HG03135 (cell line): Measurements from ENCODE around the gene DCUN1D2.
"Not testable (repeated sequence)": the region's sequence is repeated elsewhere in the genome, so short reads cannot be mapped to it uniquely, and the experiment has no call there.

Experiments used
- ATAC-seq: cut with Tn5 transposase; IDR thresholded peaks from one replicate; pipeline ENCODE4 v1.9.1; 2021; ENCODE audit warnings: mild to moderate bottlenecking, moderate library complexity; ENCODE audit not compliant: unreplicated experiment

The DCUN1D2 gene

DNA sequence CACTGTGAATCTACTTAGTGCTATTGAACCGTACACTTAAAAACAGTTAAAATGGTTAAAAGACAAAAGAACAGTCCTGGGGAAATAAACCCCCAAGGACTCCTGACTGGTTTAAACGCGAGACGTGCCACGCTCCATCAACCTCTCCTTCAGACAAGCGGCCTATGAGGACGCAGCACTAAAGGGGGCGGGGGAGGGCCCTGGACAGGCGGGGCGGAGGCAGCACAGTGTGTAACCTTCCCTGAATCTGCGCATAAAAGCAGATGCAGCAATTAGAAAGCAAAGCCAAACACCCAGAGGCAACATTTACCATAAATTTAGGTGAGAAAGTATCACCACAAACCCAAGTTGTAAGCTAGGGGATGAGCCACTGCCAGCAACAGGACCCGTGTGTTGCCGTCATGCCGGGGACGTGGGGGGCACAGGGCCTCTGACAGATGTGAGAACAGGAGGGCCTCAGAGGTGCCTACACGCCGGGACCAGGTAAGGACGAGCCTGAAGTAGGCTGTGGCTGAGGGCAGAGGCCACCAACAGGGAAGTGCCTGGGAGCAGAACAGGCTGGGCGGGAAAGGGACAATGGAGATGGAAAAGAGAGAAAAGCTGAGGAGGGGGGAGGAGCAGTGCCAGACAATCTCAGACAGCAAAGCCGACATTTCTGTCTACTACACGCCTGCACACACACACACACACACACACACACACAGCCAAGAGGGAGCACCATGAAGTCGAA is 21.9 kb downstream of the DCUN1D2 start:
- ATAC-seq = no peak

DNA sequence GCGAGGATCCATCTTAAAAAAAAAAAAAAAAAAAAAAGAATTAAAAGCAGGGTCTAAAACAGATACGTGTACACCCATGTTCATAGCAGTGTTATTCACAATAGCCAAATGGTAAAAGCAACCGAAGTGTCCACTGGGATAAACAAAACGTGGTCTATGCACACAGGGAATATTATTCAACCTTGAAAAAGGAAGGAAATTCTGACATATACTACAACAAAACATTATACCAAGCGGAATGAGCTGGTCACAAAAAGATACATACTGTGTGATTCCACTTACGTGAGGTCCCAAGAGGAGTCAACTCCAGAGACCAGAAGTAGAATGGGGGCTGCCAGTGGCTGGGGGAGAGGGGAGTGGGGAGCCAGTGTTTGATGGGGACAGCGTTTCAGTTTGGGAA is 22.5 kb downstream of the DCUN1D2 start:
- ATAC-seq = no peak

DNA sequence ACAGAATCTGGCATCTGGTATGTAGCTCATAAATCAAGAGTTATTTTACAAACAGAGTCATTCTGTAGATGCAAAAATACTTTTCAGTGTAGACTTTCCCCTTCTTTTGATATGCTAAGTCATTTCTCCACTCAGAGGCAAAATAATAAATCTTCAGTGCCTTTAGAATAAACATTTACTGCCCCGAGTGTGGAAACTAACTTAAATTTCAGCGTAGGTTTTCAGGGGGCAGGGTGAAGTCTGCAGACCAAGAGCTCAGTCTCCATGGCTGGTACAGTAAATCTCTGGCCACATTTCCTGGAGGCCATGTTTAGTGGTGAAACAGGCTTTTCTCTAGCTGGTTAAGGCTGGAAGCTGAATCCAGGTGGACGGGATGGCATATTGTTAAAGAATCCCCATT is 24.1 kb downstream of the DCUN1D2 start:
- ATAC-seq = no peak

DNA sequence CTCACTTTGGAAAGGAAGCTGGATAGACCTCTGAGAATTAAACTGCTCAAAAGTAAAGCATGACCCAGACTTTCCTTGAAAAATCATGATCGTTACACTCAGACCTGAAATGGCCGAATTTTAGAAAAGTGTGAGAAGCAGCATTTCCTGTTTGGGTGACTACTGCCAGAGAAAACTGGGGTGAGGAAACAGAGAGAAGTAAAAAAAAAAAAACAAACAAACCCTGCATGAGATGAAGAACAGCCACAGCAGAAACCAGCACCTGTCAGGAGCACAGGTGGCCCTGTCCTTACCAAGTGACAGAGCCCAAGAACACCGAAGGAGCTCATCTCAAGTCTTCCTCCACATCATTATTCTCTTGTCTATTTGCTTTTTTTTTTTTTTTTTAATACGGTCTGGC is 25.2 kb downstream of the DCUN1D2 start:
- no peak for ATAC-seq

DNA sequence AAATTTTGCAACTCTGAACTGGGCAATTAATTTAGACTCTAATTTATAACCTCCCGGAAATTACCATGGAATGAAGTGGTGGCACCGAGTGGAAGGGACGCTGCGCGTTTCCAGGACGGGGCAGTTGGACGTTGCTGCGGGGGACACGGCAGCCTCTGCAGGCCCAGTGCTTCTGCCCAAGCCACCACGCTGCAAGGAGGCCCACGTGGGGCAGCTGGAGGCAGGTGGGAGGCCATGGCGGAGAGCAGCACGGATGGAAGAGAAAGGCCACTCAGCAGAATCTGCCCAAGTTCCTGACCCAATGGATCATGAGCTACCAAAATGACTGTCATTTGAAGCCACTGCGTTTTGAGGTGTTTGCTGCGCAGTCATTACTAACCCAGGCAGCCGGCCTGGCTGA is 26.0 kb downstream of the DCUN1D2 start:
- ATAC-seq = no peak

DNA sequence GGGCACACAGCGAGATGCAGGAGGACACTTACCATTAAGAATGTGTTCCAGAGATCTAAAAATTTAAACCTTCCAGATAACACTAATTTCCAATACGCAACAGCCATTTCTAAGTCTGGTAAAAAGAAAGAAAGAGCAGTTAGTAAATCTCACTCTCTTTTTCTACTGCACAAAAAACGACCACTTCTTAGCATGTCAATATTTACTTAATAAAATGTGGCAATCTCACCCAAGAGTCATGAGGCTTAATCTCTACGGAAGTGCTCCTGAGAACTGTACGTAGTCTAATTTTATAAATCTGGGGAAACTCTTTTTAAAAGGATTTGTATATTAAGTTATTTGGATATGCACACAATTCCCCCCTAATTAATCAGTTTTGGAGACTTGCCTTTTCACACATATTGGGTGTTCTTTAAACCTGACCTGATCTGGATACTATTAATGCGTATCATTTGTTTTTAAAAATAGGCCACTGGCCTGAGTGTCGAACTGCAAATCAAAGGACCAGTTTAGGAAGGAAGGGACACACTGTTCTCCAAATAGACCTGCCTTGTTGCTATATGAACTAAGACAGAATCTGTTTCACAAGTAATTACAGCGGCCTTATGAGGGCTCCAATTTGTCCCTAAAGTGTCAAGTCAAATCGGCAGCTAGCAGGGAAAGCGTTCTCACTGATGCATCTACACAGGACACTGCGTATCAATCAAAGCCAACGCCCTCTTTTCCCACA is 29.3 kb downstream of the DCUN1D2 start:
- no peak for ATAC-seq

DNA sequence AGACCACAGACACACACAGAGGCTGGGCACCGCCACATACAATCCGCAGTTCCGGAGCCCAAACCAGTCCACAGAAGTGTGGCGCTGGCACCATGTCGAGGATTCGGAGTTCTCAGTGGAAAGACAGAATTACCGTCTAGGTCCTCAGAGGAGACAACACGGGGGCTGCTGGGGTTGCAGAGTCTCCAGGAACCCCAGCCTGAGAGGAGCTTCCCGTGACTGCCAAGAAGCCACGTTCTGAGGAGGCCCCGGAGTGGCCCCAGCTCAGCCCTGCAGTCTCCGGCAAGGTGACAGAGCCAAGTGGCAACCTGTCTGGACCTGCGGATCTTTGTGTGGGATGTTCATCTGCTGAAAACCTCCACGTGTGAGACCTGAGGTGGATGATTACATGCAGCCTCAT is 29.9 kb downstream of the DCUN1D2 start:
- ATAC-seq = no peak

DNA sequence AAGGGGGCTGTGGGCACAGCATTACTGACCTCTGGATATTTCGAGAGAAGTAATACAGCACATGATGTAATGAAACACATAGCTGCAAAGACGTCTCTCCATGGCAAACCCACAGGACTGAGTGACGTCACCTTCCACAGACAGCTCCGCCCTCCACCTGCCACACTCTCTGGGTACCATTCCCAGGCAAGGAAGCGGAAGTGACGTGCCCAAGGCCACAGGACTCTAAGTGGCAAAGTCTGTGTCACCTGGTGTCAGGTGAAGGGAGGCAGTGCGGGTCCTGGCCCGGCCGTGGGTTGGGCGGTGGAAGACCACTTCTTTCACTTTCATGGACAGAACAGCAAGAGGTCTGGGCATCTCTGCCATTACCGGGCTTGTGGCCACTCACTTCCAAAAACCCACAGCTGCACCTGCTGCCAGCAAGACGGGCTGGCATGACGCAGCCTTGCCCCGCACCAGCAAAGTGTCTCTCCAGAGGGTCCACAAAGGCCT is 30.4 kb downstream of the DCUN1D2 start:
- no peak for ATAC-seq

DNA sequence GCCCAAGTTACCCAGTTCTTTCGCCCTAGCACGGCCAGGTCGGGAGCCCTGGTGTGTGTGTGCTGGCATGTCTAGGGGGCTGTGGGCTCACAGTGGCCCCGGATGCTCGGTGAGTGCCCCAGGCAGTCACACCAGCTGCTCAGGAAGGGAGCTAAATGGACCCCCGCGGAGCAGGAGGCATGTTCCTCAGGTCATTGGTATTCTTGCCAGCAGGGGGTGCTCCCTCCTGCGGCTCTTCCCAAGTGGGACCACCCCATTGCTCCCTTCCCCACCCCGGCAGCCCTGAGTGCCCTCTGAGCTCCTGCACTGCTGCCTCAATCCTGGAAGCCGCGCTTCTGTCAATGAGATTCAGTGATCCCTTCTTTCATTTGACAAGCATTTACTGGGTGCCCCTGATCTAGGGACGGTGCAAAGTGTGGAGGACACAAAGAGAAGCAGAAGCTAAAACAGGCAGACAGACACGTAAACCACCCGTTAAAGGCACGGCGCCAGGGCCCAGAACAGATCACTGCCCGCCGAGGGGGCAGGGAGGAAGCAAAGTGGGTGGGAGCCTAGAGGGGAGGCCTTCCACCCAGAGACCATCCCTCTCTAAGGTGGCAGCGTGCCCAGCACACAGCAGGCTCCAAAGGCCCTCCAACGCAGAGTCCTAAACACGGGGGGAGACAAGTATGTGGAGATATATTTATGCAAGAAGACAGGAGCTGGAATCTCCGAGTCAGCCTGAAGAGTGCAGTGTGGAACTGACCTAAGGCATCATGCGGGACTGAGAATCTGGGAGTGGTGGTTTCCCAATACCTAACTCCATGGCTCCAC is 32.1 kb downstream of the DCUN1D2 start:
- ATAC-seq = no peak

DNA sequence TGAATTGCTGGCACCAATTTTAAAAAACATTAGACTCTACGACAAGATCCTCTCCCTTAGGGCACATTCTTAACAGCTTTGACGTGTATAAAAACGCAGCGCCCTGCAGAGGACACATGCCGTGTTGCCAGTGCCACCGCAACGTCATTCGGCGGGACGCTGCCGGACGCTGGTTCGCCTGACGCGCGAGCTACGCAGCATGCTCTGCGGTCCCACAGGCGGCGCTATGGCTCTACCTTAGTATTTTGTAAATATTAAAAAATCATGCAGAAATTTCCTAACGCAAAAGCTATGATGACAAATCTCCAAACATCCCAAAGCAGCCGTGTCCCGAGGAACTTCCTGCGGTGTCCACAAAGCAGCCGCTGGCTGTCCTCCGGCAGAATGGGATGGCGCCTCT is 33.0 kb downstream of the DCUN1D2 start:
- ATAC-seq = no peak

DNA sequence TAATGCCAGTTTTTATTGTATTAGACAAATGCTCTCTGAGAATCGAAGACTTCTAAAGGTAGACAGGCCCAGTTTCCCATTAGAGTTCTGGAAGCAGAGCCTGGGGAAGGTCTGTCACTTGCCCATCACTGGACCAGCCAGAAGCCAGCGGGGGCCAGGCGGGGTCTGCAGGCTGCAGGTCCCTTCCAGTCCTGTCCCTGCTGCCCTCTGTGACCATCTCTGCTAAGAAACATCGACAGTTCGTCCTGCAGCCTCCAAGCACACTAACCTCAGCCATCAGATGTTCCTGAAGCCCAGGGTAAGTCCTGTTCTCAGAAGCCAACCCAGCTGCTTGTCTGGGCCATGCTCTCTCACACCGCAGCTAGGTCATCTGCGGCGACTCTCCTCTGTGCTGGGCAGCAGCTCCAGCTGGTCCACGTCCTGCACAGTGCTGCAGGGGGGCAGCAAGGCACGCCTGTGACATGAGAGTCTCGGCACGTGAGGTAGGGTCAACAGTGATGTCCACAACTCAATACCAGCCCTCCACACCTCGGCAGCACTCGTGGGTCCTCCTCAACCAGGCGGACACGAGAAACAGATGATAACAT is 34.3 kb downstream of the DCUN1D2 start:
- no peak for ATAC-seq

DNA sequence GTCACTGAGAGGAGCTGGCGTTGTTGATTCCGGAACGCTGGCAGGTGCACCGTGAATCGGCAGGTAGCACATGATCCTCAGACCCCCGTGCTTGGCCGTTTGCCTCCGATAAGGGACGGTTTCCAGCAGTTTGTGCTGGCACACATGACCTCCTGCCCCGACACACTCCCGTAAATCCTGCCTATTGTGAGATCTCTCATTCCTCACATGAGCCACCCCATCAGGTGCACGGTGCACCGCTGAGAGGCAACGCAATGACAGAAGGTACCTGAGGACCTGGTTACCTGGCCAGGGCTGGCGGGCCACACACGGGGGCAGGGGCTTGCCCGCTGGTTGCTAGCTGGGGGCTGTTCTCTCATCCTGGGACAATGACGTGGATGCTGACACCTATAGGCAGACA is 35.1 kb downstream of the DCUN1D2 start:
- ATAC-seq = no peak

DNA sequence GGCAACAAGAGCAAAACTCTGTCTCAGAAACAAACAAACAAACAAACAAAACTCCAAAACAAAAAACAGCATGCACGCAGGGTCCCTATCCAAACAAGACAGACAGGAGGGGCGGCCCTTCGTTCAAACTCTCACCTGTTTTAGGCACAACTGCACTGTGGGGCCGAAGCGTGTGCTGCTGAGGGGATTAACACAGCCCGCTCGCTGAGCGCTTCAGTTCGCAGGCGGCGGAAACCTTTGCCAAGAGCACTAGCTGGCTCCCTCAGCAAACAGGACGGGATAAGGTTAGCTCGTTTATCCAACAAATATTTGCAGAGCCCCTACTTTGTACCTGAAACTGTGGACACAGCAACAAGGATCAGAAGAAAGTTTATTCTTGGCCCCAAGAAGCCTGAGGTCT is 35.6 kb downstream of the DCUN1D2 start:
- no peak for ATAC-seq

DNA sequence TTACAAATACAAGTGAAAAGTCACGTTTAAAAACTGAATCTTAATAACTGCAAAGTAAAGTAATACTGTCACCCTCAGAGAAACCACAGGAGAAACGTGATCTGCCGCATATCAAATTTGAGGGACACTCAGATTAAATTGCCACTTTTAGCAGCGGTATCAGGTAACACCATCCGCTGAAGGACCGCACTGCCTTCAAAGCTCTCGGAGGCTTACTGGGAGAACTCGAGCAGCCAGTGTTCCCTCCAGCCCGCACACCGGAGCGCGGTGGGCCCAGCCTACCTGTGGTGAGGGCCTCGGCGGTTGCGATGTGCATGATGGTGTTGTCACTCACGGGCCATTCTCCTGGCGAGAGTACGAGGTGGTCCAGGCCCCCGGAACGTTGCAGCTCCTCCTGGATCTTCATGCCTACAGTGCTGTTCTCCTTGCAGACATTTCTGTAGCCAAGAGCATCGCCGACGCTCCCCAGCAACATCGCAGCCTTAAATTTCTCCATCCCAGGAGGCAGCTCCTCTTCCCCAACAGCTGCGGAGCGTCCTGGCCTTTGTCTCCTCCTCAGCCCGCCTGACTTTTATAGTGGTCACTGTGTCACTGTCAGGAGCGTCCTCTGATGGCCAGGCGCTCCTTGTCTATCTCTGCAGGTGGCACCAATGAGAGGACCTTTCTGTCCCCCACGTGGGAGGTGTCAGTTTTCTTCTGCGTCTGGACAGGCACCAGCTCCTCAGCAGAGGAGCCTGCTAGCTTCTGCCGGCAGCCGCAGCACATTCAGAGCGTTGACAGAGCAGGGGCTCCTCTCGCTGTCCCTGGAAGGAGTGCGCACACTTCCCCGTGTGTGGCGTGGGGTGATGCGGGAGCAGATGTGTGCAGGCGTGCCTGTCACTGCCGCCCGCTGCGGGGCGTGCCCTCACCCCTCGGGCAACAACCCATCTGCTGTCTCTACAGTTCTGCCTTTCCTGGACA is 37.3 kb downstream of the DCUN1D2 start, which contains the start of gene ADPRHL1:
Gene ADPRHL1 (minus strand): TSS at position 547 of the 960 bp plus-strand sequence. CDS start 51 bp downstream, at position 496.
- no peak for ATAC-seq

DNA sequence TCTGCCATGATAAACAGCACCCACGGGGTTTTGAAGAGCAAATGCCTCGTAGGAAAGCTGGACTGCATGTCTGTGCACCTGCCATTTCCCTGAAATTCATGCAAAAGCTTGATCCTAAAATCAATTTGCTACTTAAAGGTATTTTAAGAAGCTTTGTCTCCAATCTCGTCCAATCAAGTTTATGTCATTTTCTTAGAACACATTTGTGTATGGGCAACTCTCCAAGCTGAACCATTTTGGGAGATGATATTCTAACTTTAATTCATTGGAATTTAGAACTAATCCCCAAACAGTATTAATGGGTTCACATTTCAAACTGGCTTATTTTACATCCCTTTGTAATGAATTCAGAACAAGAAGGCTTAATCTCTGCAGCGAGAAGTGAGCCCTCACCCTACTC is 38.0 kb downstream of the DCUN1D2 start:
- no peak for ATAC-seq

DNA sequence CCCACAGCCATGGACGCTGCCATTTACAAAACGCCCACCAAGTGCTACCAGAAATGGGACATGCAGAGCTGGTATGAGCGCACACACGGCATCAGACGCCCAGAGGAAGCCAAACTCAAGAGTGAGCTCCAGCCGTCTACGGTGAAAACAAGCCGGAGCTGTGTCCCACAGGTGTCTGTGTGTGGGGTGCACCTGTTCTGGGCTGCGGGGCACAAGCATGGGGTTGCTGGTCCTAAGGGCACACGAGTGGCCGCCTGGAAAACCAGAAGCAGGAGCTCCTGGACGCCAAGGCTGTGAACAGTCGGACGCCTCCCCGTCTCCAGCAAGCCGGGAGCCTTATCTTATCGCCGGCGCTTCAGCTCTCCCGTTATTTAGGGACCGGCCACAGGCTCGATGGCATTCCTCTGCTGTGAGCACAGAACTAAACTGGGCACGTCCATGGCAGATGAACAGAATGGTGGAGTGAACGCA is 38.5 kb downstream of the DCUN1D2 start:
- ATAC-seq = no peak

DNA sequence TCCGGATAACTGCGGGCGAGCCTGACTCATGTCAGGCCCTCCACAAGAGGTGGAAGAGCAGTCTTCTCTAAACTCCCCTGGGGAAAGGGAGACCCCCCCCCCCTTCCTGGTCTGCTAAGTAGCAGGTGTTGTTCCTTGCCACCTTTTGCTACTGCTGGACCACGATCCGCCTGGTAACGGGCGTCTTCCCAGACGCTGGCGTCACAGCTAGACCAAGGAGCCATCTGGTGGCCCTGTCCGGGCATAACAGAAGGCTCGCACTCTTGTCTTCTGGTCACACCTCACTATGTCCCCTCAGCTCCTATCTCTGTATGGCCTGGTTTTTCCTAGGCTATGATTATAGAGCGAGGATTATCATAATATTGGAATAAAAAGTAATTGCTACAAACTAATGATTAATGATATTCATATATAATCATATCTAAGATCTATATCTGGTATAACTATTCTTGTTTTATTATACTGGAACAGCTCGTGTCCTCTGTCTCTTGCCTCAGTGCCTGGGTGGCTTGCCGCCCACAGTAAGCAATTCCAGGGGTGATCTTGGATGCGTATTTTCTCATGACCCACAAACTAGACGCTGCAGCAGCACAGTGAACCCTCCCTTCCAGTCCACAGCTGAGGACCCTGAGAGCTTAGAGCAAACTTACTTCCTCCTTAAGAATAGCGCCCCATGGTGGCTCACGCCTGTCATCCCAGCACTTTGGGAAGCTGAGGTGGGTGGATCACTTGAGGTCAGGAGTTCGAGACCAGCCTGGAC is 39.5 kb downstream of the DCUN1D2 start:
- ATAC-seq = not testable (repeated sequence)

DNA sequence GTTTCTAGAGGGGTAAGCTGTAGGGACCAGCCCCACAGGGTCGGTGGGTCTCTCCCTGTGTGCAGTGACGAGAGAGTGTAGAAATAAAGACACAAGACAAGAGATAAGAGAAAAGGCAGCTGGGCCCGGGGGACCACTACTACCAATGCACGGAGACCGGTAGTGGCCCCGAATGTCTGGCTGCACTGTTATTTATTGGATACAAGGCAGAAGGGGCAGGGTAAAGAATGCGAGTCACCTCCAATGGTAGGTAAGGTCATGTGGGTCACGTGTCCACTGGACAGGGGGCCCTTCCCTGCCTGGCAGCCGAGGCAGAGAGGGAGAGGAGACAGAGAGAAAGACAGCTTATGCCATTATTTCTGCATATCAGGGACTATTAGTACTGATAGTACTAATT is 40.2 kb downstream of the DCUN1D2 start:
- ATAC-seq = not testable (repeated sequence)

DNA sequence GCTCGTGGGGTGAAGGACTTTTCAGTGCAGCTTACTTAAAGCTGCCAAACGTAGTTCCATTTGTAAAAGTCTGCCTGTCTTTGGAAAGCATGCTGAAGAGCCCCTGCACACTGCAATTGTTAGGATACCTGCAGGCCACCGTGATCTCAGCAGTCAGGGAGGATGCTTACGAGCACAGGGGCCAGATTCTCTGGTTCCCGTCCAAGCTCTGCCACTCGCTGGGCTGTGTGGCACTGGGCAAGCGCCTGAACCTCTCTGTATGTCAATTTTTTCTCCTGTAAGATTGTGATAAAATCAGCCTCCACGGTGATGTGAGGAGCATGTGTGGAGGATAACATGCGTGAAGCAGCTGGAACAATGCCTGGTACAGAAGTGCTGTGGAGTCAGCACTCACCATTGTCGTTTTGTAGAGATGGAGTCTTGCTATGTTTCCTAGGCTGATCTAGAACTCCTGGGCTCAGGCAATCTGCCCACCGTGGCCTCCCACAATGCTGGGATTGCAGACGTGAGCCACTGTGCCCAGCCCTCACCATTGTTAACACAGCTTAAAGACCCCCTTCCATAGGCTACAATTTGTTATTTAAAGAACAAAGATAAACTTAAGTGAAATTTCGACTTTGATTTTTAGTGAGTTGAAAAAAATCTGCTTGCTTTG is 40.7 kb downstream of the DCUN1D2 start:
- no peak for ATAC-seq
